ENCODE data around the gene ABTB2.

DNA sequence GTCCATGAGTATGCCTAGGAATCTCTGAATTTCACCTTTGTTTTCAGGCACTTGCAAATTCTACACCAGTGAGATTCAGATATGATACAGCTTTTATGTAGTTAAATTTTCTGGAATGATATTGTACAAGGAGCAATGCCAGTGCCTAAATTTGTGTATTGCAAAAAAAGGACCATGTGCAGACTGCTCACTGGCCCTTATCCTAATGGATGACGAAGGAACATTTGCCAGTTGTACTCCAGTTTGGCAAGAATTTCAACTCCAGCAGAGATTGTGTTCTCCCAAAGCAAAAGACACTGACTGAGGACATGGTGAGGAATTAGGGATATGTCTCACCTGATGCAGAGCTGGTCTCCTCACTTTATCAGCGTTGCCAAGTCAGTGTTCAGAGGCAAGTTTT is 243.8 kb downstream of the ABTB2 start:
- TF ChIP-seq CHD1 (IDR thresholded peaks at IDR 0.05; ENCODE audit: low read depth, low read length) (no peak), RCOR1 (conservative IDR thresholded peaks at IDR 0.05; ENCODE audit: low read depth, low read length) (no peak), SP1 (IDR thresholded peaks at IDR 0.05; ENCODE audit: low read depth, low read length) (no peak), POLR2A (IDR thresholded peaks at IDR 0.05; ENCODE audit: low read depth, low read length) (no peak), EGR1 (IDR thresholded peaks at IDR 0.05; ENCODE audit: borderline replicate concordance in 1 of 2, low read depth in 2 of 2, low read length in 2 of 2) (no peak)
- TF ChIP-seq, protein P1, sequence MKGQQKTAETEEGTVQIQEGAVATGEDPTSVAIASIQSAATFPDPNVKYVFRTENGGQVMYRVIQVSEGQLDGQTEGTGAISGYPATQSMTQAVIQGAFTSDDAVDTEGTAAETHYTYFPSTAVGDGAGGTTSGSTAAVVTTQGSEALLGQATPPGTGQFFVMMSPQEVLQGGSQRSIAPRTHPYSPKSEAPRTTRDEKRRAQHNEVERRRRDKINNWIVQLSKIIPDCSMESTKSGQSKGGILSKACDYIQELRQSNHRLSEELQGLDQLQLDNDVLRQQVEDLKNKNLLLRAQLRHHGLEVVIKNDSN (IDR thresholded peaks at IDR 0.05; ENCODE audit: borderline replicate concordance, extremely low read length, insufficient read depth, low read depth, low read length) = no peak
- TF ChIP-seq, protein P2, sequence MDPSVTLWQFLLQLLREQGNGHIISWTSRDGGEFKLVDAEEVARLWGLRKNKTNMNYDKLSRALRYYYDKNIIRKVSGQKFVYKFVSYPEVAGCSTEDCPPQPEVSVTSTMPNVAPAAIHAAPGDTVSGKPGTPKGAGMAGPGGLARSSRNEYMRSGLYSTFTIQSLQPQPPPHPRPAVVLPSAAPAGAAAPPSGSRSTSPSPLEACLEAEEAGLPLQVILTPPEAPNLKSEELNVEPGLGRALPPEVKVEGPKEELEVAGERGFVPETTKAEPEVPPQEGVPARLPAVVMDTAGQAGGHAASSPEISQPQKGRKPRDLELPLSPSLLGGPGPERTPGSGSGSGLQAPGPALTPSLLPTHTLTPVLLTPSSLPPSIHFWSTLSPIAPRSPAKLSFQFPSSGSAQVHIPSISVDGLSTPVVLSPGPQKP (IDR thresholded peaks at IDR 0.05; ENCODE audit: low read depth, low read length) = no peak
- TF ChIP-seq, protein P3, sequence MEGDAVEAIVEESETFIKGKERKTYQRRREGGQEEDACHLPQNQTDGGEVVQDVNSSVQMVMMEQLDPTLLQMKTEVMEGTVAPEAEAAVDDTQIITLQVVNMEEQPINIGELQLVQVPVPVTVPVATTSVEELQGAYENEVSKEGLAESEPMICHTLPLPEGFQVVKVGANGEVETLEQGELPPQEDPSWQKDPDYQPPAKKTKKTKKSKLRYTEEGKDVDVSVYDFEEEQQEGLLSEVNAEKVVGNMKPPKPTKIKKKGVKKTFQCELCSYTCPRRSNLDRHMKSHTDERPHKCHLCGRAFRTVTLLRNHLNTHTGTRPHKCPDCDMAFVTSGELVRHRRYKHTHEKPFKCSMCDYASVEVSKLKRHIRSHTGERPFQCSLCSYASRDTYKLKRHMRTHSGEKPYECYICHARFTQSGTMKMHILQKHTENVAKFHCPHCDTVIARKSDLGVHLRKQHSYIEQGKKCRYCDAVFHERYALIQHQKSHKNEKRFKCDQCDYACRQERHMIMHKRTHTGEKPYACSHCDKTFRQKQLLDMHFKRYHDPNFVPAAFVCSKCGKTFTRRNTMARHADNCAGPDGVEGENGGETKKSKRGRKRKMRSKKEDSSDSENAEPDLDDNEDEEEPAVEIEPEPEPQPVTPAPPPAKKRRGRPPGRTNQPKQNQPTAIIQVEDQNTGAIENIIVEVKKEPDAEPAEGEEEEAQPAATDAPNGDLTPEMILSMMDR (IDR thresholded peaks at IDR 0.05 in 2 of 3, conservative IDR thresholded peaks at IDR 0.05 in 1 of 3; ENCODE audit: control insufficient read depth in 2 of 3, extremely low read depth in 1 of 3, insufficient read depth in 1 of 3, low read depth in 3 of 3, low read length in 3 of 3) = no peak
- TF ChIP-seq, protein P4, sequence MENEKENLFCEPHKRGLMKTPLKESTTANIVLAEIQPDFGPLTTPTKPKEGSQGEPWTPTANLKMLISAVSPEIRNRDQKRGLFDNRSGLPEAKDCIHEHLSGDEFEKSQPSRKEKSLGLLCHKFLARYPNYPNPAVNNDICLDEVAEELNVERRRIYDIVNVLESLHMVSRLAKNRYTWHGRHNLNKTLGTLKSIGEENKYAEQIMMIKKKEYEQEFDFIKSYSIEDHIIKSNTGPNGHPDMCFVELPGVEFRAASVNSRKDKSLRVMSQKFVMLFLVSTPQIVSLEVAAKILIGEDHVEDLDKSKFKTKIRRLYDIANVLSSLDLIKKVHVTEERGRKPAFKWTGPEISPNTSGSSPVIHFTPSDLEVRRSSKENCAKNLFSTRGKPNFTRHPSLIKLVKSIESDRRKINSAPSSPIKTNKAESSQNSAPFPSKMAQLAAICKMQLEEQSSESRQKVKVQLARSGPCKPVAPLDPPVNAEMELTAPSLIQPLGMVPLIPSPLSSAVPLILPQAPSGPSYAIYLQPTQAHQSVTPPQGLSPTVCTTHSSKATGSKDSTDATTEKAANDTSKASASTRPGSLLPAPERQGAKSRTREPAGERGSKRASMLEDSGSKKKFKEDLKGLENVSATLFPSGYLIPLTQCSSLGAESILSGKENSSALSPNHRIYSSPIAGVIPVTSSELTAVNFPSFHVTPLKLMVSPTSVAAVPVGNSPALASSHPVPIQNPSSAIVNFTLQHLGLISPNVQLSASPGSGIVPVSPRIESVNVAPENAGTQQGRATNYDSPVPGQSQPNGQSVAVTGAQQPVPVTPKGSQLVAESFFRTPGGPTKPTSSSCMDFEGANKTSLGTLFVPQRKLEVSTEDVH (IDR thresholded peaks at IDR 0.05; ENCODE audit: low read depth, partially characterized antibody) = no peak
